Activated B cell treated with CpG ODN at 0.5 μM for 24 hours (primary cell): ENCODE measurements around the gene TUBB4B. TPM values are rescaled to one million over a fixed set of nuclear protein-coding genes. Genes with fewer than 3 reads are reported as not detected.

Experiments used
- ATAC-seq: fragments of 200-7000 bp; cut with Tn5 transposase; one replicate; pipeline ENCODE4 v1.10.0; 2021; ENCODE audit warnings: low read depth, mild to moderate bottlenecking, moderate library complexity
- CTCF ChIA-PET: fragments of 350-600 bp; sonication (Branson Sonifier 250); formaldehyde crosslinking; loops from one replicate; lab custom pipeline; 2021; ENCODE audit warnings: antibody characterized with exemption; lab: Charles Lee
- POLR2A ChIA-PET: fragments of 350-600 bp; sonication (Branson Sonifier 250); formaldehyde crosslinking; loops from one replicate; lab custom pipeline; 2021; ENCODE audit warnings: antibody characterized with exemption; lab: Charles Lee
- DNase-seq: peaks from one replicate; pipeline ENCODE4 v3.0.0; 2022
- H3K27ac Mint-ChIP-seq: one replicate; pipeline ENCODE4 v1.8.0; 2020; ENCODE audit warnings: mixed read lengths
- H3K27me3 Mint-ChIP-seq: one replicate; pipeline ENCODE4 v1.8.0; 2021; ENCODE audit warnings: mixed read lengths
- H3K36me3 Mint-ChIP-seq: one replicate; pipeline ENCODE4 v1.8.0; 2021; ENCODE audit warnings: low read depth, mixed read lengths
- H3K4me1 Mint-ChIP-seq: one replicate; pipeline ENCODE4 v1.8.0; 2021; ENCODE audit warnings: mixed read lengths
- H3K4me3 Mint-ChIP-seq: one replicate; pipeline ENCODE4 v1.8.0; 2020; ENCODE audit warnings: mild to moderate bottlenecking, mixed read lengths
- H3K9me3 Mint-ChIP-seq: one replicate; pipeline ENCODE4 v1.8.0; 2020; ENCODE audit warnings: mixed read lengths
- CTCF ChIP-seq: fragments of 200-600 bp; IDR thresholded peaks from one replicate; pipeline ENCODE4 v1.8.0; 2022; ENCODE audit warnings: antibody characterized with exemption, mild to moderate bottlenecking
- intact Hi-C: fragments of 100-400 bp; cut with micrococcal nuclease; formaldehyde crosslinking; loops from one replicate; pipeline ENCODE4 v1.15.1; 2024
- total RNA-seq: library from RNA; stranded (reverse); gene quantifications from 2 replicates; pipeline ENCODE4 v1.2.3, GENCODE V29; 2022

TUBB4B gene
- total RNA-seq, 1 donor from 2014 or later = 182 TPM

GRCh38 chr9:137194388-137194787 lies 46.7 kb upstream of the TUBB4B start:
- no peak for TF ChIP-seq CTCF
- no peak for DNase-seq
- CTCF ChIA-PET = no interaction called here

GRCh38 chr9:137194909-137195308 lies 46.2 kb upstream of the TUBB4B start:
- ChIA-PET CTCF (no interaction called here), POLR2A (interaction anchor here (0.8 kb wide), 1 partner anchor 28 kb away, joined by 5 read pairs; no protein-coding TSS in a partner anchor)
- Mint-ChIP-seq H3K36me3 (peaks cover 8% of the 10 kb centered on the region), H3K27ac (no peak overlapping the region), H3K4me1 (peaks cover 12% of the 10 kb centered on the region), H3K4me3 (no peak overlapping the region), H3K9me3 (no peaks in the 10 kb centered on the region), H3K27me3 (no peaks in the 10 kb centered on the region)
- ATAC-seq (no peak), DNase-seq (no peak)
- intact Hi-C loops = no loop called here
- TF ChIP-seq CTCF = no peak

More at GRCh38 chr9:137194388-137194787, 46.7 kb upstream of the TUBB4B start:
- intact Hi-C loops = no loop called here
- H3K27ac Mint-ChIP-seq = no peak overlapping the region
- no peak overlapping the region for H3K4me3 Mint-ChIP-seq
- H3K9me3 Mint-ChIP-seq = no peaks in the 10 kb centered on the region
- peaks cover 14% of the 10 kb centered on the region for H3K4me1 Mint-ChIP-seq
- POLR2A ChIA-PET = no interaction called here
- no peak for ATAC-seq
- H3K36me3 Mint-ChIP-seq = peaks cover 11% of the 10 kb centered on the region
- H3K27me3 Mint-ChIP-seq = no peaks in the 10 kb centered on the region

DNA sequence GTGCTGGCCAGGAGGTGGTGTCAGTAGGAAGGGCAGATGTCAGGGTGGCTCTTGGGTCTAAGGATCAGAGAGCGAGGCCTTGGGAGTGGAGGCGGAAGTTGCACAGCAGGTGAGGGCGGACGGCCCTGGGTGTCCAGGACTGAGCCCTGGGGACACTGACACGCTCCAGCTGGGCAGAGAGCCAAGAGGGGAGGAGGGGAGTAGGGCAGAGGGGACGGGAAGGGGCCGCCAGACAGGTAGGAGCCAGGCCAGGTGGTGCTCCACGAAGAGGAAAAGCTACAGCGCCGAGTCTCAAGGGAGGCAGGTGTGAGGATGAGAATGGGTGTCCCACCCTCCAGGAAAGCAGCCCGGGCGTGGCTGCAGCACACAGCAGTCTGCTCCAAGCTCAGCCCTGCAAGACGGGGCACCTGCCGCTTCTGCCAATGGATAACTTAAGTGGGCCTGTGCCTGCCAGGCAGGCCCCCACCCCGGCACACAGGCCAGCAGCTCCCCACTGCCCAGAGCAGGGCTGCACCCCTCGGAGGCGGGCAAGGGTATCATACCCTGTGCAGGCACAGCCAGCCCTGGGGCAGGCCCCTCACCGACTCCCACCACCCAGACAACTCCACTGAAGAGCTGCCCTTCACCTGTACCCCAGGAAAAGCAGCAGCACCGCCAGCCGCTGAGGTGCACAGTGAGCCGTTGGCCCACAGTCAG lies 45.4 kb upstream of the TUBB4B start:
- H3K9me3 Mint-ChIP-seq = no peaks in the 10 kb centered on the region
- no peak for DNase-seq
- ATAC-seq = no peak
- intact Hi-C loops = no loop called here
- peaks cover 9% of the 10 kb centered on the region for H3K4me1 Mint-ChIP-seq
- POLR2A ChIA-PET = interaction anchor here (0.6 to 0.8 kb wide), 2 partner anchors 28 to 65 kb away, joined by 4 to 5 read pairs; no protein-coding TSS in a partner anchor
- peaks cover 5% of the 10 kb centered on the region for H3K36me3 Mint-ChIP-seq
- CTCF ChIA-PET = no interaction called here
- no peak overlapping the region for H3K4me3 Mint-ChIP-seq
- no peak overlapping the region for H3K27ac Mint-ChIP-seq
- TF ChIP-seq CTCF = no peak
- no peaks in the 10 kb centered on the region for H3K27me3 Mint-ChIP-seq

GRCh38 chr9:137198051-137198901 lies 42.8 kb upstream of the TUBB4B start:
- intact Hi-C loops = no loop called here
- Mint-ChIP-seq H3K36me3 (peaks cover 1% of the 10 kb centered on the region), H3K9me3 (no peaks in the 10 kb centered on the region), H3K27me3 (no peaks in the 10 kb centered on the region), H3K27ac (no peak overlapping the region), H3K4me1 (peaks cover 25% of the 10 kb centered on the region), H3K4me3 (peak overlapping the region; percentile 4)
- ChIA-PET CTCF (no interaction called here), POLR2A (interaction anchor here (0.6 to 3.7 kb wide), 4 partner anchors 9 to 73 kb away, joined by 3 to 17 read pairs (median 4); partner anchors contain the start of genes ANAPC2, SSNA1 and TUBB4B)
- DNase-seq (no peak), ATAC-seq (no peak)
- TF ChIP-seq CTCF = no peak

- TF ChIP-seq CTCF = no peak
- ATAC-seq (no peak), DNase-seq (no peak)
- Mint-ChIP-seq H3K36me3 (peaks cover 1% of the 10 kb centered on the region), H3K27ac (no peak overlapping the region), H3K27me3 (no peaks in the 10 kb centered on the region), H3K4me1 (peaks cover 28% of the 10 kb centered on the region), H3K4me3 (peak overlapping the region; percentile 4), H3K9me3 (no peaks in the 10 kb centered on the region)
- ChIA-PET POLR2A (interaction anchor here (0.6 to 3.7 kb wide), 4 partner anchors 10 to 74 kb away, joined by 3 to 17 read pairs (median 4); partner anchors contain the start of genes ANAPC2, SSNA1 and TUBB4B), CTCF (no interaction called here)
- intact Hi-C loops = no loop called here
These were observed 42.2 kb upstream of the TUBB4B start for GRCh38 chr9:137198902-137199283.
